MCF 10A (cell line): ENCODE data around the gene NR1I3. TPM values are rescaled to one million over a fixed set of nuclear protein-coding genes. Genes with fewer than 3 reads are reported as not detected.

Experiments
- BruUV-seq: library from RNA; stranded (reverse); fragments of 400-500 nt; replicated peaks from 2 replicates; lab custom pipeline; 2021; lab: Mats Ljungman, UMichigan
- CTCF ChIA-PET: fragments of 300-600 bp; sonication (Branson Sonifier 250); formaldehyde crosslinking; extraction: SDS; loops from one replicate; lab custom pipeline; 2021; ENCODE audit warnings: antibody characterized with exemption, inconsistent platforms; lab: Yijun Ruan, JAX
- POLR2A ChIA-PET: fragments of 300-600, 350-650 bp; sonication (Branson Sonifier 250); formaldehyde crosslinking; extraction: SDS; loops from one replicate; lab custom pipeline; 2020; ENCODE audit warnings: antibody characterized with exemption, inconsistent platforms; lab: Yijun Ruan, JAX
- DNase-seq: peaks from one replicate; pipeline ENCODE4 v3.0.0-alpha.2; 2018; ENCODE audit not compliant: unreplicated experiment
- H3K27ac Mint-ChIP-seq: one replicate; pipeline ENCODE4 v1.8.0; 2022; ENCODE audit warnings: mild to moderate bottlenecking, low read depth, mixed read lengths; ENCODE audit not compliant: unreplicated experiment
- H3K27me3 Mint-ChIP-seq: one replicate; pipeline ENCODE4 v1.8.0; 2022; ENCODE audit warnings: mixed read lengths; ENCODE audit not compliant: insufficient read depth, unreplicated experiment
- H3K36me3 Mint-ChIP-seq: one replicate; pipeline ENCODE4 v1.8.0; 2022; ENCODE audit warnings: mild to moderate bottlenecking, moderate library complexity, mixed read lengths; ENCODE audit not compliant: insufficient read depth, unreplicated experiment
- H3K4me1 Mint-ChIP-seq: one replicate; pipeline ENCODE4 v1.8.0; 2022; ENCODE audit warnings: mixed read lengths; ENCODE audit not compliant: insufficient read depth, unreplicated experiment
- H3K4me3 Mint-ChIP-seq: one replicate; pipeline ENCODE4 v1.8.0; 2022; ENCODE audit warnings: mild to moderate bottlenecking, moderate library complexity, mixed read lengths; ENCODE audit not compliant: unreplicated experiment
- H3K9me3 Mint-ChIP-seq: one replicate; pipeline ENCODE4 v1.8.0; 2022; ENCODE audit warnings: mixed read lengths; ENCODE audit not compliant: unreplicated experiment
- intact Hi-C: fragments of 100-400 bp; cut with micrococcal nuclease; formaldehyde crosslinking; loops from 2 replicates; pipeline ENCODE4 v1.14.1; 2022
- total RNA-seq: library from RNA; stranded (reverse); gene quantifications from 2 replicates; pipeline ENCODE4 v1.2.3, GENCODE V29; 2022
- TF ChIP-seq, protein P1 (sequence below): fragments of 200-600 bp; IDR thresholded peaks from one replicate; pipeline ENCODE4 v1.8.0; 2022; ENCODE audit warnings: antibody characterized with exemption, mild to moderate bottlenecking; ENCODE audit not compliant: unreplicated experiment

NR1I3 gene
- total RNA-seq, 1 experiment from 2014 or later = not detected

- no peak overlapping the region for H3K4me3 Mint-ChIP-seq
- intact Hi-C loops = loop anchor here (1.0 kb wide), 3 partner anchors 10 to 190 kb away; no protein-coding TSS in a partner anchor
- ChIA-PET CTCF (interaction anchor here (0.6 to 5.6 kb wide), 40 partner anchors 11 to 815 kb away, joined by 3 to 154 read pairs (median 6); partner anchors contain the start of genes APOA2, B4GALT3, CFAP126 and FCER1G), POLR2A (interaction anchor here (1.1 to 4.0 kb wide), 3 partner anchors 10 to 34 kb away, joined by 6 to 38 read pairs (median 7); partner anchors contain the start of genes NDUFS2 and TOMM40L)
- TF ChIP-seq, protein P1, sequence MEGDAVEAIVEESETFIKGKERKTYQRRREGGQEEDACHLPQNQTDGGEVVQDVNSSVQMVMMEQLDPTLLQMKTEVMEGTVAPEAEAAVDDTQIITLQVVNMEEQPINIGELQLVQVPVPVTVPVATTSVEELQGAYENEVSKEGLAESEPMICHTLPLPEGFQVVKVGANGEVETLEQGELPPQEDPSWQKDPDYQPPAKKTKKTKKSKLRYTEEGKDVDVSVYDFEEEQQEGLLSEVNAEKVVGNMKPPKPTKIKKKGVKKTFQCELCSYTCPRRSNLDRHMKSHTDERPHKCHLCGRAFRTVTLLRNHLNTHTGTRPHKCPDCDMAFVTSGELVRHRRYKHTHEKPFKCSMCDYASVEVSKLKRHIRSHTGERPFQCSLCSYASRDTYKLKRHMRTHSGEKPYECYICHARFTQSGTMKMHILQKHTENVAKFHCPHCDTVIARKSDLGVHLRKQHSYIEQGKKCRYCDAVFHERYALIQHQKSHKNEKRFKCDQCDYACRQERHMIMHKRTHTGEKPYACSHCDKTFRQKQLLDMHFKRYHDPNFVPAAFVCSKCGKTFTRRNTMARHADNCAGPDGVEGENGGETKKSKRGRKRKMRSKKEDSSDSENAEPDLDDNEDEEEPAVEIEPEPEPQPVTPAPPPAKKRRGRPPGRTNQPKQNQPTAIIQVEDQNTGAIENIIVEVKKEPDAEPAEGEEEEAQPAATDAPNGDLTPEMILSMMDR = no peak
- no TSS peak for BruUV-seq
- H3K36me3 Mint-ChIP-seq = no peaks in the 10 kb centered on the region
- H3K27me3 Mint-ChIP-seq = no peaks in the 10 kb centered on the region
- H3K27ac Mint-ChIP-seq = no peak overlapping the region
- no peaks in the 10 kb centered on the region for H3K9me3 Mint-ChIP-seq
- peaks cover 15% of the 10 kb centered on the region for H3K4me1 Mint-ChIP-seq
- no peak for DNase-seq
Measured at GRCh38 chr1:161191971-161192370, 46.0 kb downstream of the NR1I3 start.

- Mint-ChIP-seq H3K9me3 (no peaks in the 10 kb centered on the region), H3K27me3 (no peaks in the 10 kb centered on the region), H3K4me3 (no peak overlapping the region), H3K4me1 (peaks cover 17% of the 10 kb centered on the region), H3K27ac (no peak overlapping the region), H3K36me3 (no peaks in the 10 kb centered on the region)
- TF ChIP-seq, protein P1 = no peak
- intact Hi-C loops = no loop called here
- no peak for DNase-seq
- CTCF ChIA-PET = interaction anchor here (0.6 to 5.6 kb wide), 27 partner anchors 10 to 708 kb away, joined by 3 to 154 read pairs (median 9); partner anchors contain the start of genes APOA2, CFAP126, FCER1G and NDUFS2
- POLR2A ChIA-PET = interaction anchor here (0.8 to 4.0 kb wide), 4 partner anchors 9 to 78 kb away, joined by 3 to 38 read pairs (median 6); partner anchors contain the start of genes B4GALT3 and NDUFS2
- no TSS peak for BruUV-seq
Measured at GRCh38 chr1:161190962-161191521, 47.0 kb downstream of the NR1I3 start.

DNA sequence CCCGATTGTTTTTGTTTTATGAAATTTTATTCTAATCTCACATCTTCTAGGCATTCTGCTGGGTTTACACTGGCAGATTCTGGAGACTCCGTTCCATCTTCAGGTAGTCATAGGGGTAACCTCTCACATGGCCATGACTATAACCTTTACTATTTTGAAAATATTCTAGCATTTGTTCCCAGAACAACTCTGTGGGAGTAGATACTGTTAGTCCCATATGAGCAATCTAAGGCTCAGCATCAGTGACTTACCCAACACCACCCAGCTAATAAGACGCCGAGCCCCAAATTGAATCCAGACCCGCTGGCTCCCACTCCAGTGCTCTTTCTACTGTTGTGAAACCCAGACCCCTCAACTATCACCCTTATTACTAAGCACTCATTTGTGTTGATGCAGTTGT lies 49.0 kb downstream of the NR1I3 start:
- POLR2A ChIA-PET = interaction anchor here (2.2 kb wide), 1 partner anchor 13 kb away, joined by 11 read pairs; the partner anchor contains the start of gene NDUFS2
- Mint-ChIP-seq H3K4me1 (peaks cover 28% of the 10 kb centered on the region), H3K4me3 (no peak overlapping the region), H3K36me3 (no peaks in the 10 kb centered on the region), H3K27me3 (no peaks in the 10 kb centered on the region), H3K27ac (no peak overlapping the region), H3K9me3 (no peaks in the 10 kb centered on the region)
- CTCF ChIA-PET = interaction anchor here (0.6 to 1.9 kb wide), 5 partner anchors 8 to 1098 kb away, joined by 3 to 6 read pairs (median 4); partner anchors contain the start of genes NDUFS2 and TOMM40L
- no peak for DNase-seq
- intact Hi-C loops = no loop called here
- BruUV-seq = no TSS peak
- TF ChIP-seq, protein P1 = no peak

- peaks cover 28% of the 10 kb centered on the region for H3K4me1 Mint-ChIP-seq
- ChIA-PET CTCF (interaction anchor here (0.6 to 1.9 kb wide), 3 partner anchors 194 to 1098 kb away, joined by 3 to 6 read pairs (median 5); no protein-coding TSS in a partner anchor), POLR2A (interaction anchor here (0.6 to 2.2 kb wide), 2 partner anchors 13 to 83 kb away, joined by 3 to 11 read pairs; partner anchors contain the start of gene NDUFS2)
- H3K4me3 Mint-ChIP-seq = no peak overlapping the region
- no peak overlapping the region for H3K27ac Mint-ChIP-seq
- intact Hi-C loops = no loop called here
- no peaks in the 10 kb centered on the region for H3K9me3 Mint-ChIP-seq
- no peaks in the 10 kb centered on the region for H3K36me3 Mint-ChIP-seq
- H3K27me3 Mint-ChIP-seq = no peaks in the 10 kb centered on the region
- DNase-seq = no peak
- no TSS peak for BruUV-seq
- TF ChIP-seq, protein P1 = no peak
Measured at GRCh38 chr1:161188381-161188780, 49.6 kb downstream of the NR1I3 start.
